GM18517 (cell line): Measurements from ENCODE around the gene KCNMA1.
A peak's percentile ranks its signal among the peaks of the same experiment; 100 is the strongest.
"Not testable (repeated sequence)": the region's sequence is repeated elsewhere in the genome, so short reads cannot be mapped to it uniquely, and the experiment has no call there.

Experiments
- ATAC-seq: cut with Tn5 transposase; IDR thresholded peaks from one replicate; pipeline ENCODE4 v1.9.1; 2021; ENCODE audit warnings: mild to moderate bottlenecking, moderate library complexity; ENCODE audit not compliant: unreplicated experiment

The KCNMA1 gene

DNA sequence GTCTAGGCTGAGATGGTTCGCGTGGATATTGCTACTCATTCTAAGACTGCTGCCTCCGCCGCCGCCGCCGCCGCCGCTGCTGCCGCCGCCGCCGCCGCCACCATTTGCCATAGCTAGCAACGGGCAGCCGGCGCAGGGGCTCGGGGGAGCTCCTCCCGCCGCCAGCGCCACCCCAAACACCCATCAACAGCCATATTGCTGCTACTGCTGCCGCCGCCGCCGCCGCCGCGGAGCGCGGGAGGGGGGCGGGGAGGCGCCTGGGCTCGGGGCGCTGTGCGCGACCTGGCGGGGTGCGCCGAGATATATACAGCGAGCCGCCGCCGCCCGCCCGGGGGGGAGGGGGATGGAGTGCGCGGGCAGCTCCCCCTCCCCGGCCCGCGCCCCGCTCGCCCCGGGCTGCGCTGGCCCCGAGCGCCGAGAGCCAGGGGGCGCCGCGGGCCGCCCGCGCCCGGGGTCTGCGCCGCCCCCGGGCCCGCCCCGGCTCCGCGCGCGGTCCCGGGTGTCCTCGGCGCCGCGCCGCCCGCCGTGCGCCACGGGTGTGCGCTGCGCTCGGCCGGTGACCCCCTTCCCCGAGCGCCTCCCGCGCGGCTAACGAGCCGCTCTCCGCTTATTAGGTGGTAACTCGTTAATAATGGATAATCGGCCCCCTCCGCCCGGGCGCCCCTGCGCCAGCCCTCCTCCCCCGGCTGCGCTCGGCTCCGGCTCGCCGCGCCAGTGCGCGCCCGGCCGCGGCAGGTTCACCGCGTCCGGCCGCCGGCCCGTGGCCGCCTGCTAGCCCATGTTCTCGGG lies at the start of gene KCNMA1:
KCNMA1 (minus strand) TSS at position 277 of the 789 bp plus-strand sequence.
- ATAC-seq = no peak

DNA sequence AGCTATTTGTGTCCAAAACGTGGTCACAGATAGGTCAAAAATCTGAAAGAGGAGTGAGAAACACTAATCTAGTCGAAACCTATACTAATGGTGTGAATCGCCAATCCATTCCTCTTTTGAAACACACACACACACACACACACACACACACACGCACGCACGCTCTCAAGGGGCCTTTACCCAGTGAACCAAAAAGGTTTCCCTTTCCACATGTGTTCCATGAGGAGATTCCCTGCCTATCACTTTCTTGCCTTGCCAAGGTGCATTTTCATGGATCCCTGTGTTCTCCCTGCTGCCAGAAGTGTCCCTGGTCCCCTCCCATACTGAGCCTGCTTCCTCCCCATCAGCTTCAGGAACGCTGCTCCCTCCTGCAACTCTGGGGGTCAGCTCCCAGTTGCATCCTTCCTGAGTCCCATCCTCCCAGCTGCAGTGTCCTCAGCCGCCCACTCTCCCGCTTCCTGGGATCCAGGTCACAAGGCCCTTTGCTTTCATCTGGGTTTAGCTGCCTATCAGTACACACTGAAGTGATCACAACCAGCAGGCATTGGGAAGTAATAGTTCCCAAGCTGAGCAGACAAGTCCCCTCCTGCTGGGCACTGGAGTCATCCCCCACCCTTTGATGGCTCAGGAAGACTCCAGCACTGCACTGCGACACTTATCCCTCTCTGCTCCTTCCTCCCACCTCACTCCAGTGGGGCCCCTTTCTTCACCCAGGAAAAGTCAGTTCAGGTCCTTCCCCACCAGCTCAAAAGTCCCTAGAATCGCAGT lies 49.2 kb upstream of the KCNMA1 start:
- ATAC-seq = no peak

DNA sequence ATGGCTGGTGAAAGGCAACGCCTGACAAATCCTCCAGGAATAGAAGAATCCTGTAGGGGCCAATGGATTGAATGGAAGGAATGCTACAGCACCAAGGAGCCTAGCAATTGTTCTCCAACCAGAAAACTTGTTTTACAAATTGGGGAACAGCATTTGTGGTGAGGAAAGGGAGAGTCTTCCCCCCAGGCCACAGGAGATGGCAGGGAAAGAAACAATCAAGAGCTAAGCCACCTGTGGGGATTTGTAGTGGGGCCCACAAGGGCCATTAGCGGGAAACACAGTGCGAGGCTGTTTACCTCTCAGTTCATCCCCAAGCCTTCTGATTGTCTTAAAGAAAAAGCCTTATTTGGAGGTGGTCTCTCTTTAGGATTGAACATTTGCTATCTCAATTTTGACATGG lies 48.5 kb upstream of the KCNMA1 start:
- no peak for ATAC-seq

DNA sequence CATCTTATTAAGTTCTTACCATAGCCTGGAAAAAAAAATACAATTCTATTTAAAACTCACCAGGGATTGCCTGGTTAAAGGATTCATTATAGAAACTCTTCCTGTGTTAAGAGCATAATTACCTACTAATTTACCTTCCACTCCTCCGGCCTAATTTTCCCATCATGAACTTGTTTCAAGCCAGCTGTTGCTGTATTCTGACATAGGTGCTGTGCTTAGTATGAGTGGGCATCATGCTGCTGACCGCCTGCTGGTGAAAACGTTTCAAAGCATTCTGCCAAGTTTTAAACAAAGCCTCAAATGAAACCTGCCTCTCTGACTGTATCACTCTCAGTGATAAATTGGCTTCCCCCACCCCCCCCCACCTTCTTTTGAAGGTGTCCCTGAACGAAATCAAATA lies 47.8 kb upstream of the KCNMA1 start:
- no peak for ATAC-seq

DNA sequence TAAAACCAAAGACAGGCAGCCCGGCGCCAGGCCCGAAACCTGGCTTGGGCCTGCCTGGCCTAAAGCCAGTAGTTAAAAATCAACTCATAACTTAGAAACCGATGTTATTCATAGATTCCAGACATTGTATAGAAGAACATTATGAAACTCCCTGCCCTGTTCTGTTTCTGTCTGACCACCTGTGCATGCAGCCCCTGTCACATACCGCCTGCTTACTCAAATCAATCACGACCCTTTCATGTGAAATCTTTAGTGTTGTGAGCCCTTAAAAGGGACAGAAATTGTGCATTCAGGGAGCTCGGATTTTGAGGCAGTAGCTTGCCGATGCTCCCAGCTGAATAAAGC lies 45.5 kb upstream of the KCNMA1 start:
- not testable (repeated sequence) for ATAC-seq

DNA sequence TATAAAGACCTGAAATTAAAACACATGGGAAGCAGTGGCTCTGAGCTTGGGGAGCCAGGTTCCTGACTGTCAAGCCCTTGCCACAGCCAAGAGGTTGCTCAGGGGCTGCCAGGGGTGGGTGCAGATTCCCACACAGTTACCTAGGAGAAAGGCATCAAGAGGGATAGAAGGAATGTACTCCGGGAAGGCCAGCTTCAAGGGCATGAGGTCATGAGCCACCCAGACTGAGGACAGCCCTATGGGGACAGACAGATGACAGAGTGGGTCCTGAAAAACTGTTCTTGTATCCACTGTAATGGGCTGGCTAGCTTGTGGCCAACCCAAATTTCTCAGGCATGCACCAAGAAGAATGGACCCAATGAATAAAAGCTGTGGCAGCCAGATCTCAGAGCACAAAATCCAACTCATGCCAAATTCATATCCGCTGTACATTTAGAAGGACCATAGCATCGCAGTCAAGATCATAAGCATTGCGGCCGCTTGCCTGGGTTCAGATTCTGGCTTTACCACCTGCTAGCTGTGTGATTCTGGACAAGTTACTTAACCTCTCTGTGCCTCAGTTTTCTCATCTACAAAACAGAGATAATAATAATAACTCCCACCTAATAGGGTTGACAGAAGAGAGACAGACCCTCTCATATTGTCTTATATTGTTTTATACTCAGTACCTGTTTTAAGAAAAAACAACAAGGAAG lies 44.9 kb upstream of the KCNMA1 start:
- no peak for ATAC-seq

DNA sequence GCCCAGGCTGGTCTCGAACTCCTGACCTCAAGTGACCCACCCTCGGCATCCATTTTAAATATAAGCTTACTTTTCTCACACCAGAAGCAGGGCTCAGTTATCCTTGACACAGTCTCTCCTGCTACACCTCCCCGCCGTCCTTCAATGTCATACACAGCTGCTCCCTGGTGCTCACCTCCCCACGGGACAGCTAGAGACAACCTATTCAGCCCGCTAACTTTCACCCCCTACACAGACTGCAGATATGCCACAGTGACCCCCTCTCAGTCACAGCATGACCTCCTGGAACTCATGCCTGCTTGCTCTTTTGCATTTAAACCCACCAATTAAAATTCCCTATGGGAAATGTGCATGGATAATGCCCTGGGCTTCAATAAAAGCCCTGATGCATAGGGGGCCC lies 44.2 kb upstream of the KCNMA1 start:
- ATAC-seq = no peak

DNA sequence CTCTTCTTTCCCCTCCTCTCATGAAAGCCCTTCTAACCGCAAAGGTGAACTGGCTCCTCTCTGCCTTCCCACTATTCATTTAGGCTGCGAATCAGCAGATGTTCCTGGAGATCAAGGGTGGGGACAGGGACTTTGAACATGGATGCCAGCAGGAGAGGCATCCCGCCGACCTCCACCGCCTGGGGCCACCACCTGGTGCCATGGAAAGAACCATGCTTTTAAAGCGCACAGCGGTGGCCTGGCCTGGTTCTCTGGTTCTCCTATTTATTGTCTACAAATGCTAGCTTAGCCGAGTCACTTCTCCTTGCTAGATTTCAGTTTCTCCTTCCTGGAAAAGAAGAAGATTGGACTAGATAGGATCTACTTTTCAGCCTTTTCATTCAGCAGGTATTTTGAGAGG lies 43.2 kb upstream of the KCNMA1 start:
- ATAC-seq = no peak

DNA sequence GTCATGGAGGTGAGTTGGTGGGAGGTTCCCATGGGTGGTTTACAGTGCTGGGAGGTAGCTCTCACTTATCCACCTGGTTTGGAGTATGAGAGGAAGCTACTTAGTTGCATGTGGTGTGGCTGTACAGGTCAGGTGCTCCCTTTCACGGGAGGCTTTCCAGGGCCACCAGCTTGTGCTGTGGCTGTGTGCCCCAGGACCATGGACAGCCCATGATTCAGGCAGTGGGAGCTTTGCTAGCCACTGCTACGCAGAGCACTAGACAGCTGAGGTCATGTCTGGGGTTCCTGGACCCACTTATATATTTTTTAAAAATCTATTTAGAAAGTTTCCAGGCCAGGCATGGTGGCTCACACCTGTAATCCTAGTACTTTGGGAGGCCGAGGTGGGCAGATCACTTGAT lies 42.5 kb upstream of the KCNMA1 start:
- no peak for ATAC-seq

DNA sequence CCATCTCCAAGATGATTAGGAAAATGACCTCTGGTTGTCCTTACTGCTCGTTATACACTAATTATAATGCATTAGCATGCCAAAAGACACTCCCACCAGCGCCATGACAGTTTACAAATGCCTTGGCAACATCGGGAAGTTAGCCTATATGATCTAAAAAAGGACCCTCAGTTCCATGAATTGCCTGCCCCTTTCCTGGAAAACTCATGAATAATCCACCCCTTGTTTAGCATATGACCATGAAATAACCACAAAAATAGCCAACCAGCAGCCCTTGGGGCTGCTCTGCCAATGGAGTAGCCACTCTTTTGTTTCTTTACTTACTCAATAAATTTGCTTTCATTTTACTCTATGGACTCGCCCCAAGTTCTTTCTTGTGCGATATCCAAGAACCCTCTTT lies 41.6 kb upstream of the KCNMA1 start:
- no peak for ATAC-seq

DNA sequence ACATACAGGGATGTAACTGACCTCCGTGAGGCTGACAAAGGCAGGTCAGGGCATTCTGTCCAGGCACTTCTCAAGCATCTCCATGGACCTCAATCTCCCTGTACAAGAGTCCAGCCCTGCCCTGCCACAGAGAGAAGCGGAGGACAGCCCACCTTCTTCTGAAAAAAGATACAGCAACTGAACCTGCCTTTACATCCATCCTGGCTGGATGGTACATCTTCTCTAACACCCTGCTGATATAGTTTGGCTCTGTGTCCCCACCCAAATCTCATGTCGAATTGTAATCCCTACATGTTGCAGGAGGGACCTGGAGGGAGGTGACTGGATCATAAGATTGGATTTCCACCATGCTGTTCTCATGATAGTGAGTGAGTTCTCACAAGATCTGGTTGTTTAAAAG lies 40.5 kb upstream of the KCNMA1 start:
- no peak for ATAC-seq

DNA sequence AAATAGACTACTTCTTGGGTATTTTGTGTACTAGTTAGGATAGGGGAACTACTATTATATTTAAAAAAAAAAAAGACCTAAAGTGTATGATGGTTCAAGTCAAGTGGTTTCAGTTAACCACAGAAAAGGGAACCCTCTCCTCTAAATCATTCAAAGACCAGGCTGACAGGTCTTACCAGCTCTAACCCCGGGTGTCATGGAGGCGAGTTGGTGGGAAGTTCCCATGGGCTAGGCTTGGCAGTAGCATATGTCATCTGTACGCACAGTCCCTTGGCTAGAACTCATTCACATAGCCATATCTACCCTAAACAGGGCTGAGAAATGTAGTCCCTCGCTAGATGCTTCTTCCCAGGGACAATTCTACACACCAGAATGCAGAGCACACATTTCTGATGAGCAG lies 37.7 kb upstream of the KCNMA1 start:
- ATAC-seq = no peak

DNA sequence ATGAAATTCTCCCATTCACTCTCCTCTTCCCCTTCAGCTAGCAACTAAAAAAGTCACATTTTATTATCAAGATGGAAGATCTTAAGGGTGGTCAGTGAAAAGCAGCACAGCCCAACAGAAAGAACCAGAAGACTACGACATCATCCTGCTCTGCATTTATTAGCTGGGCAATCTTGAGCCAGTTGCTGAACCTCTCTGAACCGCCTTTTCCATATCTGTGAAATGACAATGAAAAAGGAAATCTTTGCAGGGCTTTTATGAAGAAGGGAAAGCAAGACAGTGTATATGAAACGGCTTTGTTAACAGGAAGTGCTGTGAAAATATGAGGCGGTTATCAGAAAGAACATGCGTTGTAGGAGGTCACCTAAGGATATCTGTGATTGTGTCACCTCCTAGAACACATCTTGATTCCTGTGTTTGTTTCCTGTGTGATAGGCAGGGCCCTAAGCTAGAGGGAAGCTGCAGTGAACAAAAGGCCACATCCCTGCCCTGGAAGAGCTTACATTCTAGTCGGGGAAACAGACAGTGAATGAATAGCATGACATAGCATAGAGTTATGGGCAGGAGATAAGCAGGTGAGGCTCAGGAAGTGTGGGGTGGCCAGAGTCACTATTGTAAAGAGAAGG lies 36.0 kb upstream of the KCNMA1 start:
- ATAC-seq = no peak

DNA sequence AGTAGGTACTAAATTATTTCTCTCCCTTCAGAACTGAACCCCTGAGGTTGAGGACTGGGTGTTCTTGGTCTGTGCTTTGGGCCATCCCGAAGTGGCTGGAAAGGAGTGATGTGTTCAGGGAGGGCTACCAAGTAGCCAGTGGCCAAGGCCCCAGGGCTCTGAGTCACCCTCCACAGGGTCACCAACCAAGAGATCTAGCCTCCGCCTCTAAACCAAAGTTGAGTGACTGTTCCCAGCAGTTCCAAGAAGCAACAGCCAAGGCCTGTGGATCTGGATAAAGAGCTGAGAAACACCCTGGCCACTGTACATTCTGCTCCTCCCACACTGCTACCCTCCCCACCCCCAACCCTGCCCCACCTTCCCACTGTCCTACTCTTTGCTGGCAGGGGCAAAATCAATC lies 35.5 kb upstream of the KCNMA1 start:
- ATAC-seq = no peak

DNA sequence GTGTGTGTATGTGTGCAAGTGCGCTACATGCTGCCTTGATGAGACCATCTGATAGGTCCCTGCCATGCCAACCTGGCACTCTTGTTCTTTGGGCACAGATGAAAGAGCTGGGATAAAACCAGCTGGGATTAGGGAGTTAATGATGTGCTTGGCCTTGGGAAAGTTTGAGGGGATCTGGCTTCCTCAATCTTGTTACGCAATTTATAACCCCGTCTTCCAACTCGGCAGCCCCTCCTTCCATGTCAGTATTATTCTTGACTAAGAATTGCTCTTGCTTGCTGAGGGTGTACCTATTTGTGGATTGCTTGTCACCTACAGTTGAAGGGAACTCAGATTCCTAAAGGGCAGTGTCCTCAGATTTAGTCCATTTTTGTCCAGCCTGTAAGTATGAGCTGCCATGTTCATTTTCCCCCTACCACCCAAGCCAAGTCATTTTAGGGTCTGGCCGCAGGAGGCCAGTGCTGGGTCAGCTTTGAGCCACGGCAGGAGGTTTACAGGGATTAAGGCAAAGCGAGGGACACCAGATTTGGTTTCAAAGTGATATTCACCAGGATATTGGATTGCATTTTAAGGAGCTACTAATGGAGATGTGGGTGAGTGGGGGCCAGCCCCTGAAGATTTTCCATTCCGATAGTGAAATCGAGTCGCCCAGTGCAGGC lies 34.1 kb upstream of the KCNMA1 start:
- ATAC-seq = no peak

DNA sequence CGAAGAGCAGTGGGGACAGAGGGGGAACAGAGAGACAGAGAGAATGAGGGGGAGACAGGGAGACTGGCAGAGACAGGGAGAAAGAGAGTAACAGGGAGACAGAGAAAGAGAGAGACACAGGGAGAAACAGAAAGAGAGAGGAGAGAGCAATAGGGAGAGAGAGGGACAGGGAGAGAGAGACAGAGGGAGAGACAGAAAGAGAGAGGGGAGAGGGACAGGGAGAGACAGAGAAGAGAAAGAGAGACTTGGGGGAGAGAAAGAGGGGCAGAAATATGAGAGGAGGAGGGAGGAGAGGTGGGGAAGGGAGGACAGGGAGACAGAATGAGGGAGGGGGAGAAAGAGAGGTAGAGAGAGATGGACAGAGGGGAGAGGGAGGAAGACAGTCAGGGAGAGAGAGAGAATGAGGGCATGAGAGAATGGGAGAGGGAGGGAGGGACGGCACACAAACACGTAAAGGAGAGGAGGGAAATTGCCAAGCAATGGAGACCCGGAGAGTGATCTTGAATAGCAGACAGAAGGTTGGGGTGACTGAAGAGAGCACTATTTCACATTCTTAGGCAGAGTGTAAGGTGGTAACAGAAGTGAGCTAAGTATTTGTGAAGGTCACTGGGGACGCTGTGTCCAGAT lies 33.3 kb upstream of the KCNMA1 start:
- ATAC-seq = no peak

DNA sequence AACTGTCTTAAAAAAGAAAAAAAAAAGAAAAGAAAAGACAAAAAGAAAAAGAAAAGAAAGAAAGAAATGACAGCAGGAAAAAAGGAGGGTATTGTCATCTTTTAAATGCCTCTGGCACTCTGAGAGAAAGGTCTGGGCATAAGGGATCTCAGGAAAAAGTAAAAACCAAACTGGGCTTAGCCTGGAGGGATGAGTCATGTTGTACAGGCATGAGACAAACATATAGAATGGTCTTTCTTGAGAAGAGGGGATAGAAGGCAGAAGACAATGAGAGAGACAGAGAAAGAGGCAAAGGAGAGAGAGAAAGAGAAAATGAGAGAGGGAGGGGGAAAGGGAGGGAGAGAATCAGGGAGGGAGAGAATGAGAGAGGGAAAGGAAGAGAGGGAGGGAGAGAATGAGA lies 32.3 kb upstream of the KCNMA1 start:
- no peak for ATAC-seq

DNA sequence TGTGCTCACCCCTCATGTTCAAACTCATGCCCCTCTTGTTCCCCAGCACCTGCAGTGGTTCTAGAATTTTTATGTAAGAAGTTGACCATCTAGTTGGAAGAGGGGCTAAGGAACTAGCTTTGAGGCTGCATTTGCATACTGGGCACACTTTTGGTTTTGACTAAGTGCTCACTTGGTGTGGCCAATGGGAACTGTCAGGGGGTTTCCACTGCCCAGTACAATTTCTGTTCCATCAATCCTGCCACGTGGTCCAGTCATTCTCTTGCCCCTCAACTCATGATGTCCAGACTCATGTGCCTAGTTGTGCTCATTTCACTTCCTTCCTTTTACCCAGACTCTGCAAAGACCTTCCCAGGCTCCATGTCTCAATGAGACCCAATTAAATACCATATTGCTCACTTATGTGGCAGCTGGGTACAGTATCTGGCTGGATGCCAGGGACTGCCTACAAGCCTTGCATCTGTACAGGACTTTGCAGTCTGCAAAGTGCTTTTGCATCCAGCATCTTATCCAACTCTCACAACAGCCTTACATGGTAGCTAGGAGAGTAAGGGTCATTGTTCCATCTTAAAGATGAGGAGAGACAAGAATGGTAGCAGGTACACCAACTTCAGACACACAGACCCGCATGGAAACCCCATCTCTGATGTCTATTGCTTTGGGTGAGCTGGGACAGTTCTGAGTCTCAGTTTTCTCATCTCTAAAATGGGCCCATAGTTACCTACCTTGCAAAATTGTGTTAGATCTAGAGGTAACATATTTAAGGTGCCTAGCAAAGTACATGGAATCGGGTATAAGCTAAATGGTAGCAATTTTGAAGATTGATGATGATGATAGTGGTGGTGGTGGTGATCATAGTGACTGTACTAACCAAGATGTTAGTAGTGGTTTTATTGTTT lies 30.1 kb upstream of the KCNMA1 start:
- ATAC-seq = peak; percentile 81

DNA sequence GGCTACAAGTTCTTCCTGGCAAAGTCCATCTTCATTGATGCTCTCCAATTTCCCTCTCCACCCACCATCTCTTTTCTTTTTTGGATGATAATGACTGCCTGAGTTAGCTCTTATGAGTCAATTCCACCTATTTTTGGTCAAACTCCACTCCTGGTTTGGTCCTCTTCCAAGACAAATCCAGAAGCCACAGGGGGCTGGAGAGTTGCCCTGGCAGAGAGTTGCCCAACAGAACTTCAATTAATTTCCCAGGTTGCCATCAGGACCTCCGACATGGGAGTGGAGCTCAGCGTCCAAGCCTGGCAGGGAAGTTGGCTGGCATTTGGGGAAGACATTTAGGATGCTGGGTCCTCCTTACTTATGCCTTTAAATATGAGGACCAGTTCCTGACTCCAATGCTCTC lies 29.2 kb upstream of the KCNMA1 start:
- ATAC-seq = no peak

DNA sequence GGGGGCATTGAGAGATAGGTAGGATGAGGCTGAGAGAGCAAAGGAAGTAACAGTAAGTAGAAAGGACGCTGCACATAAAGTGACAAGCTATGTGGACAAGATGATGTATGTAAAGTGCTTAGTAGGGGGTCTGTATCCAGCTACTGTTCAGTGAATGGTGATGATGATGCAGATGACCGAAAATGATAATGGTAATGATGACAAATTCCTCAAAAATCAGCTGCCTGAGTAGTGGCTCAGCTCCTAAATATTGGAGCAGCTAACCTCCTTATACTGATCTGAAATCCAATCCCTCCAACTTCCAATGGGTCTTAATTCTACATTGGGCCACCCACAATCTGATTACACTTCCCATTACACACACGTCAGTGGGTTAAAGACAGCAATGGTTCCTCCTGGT lies 27.1 kb upstream of the KCNMA1 start:
- ATAC-seq = no peak
